Mammary epithelial cell (primary cell): ENCODE data around the gene WDFY1.

Experiments
- CTCF ChIP-seq, 2 donors: IDR thresholded peaks in 1 of 2; conservative IDR thresholded peaks in 1 of 2; 2 replicates each; pipeline ENCODE4 v1.5.1; 2011 to 2012; ENCODE audit warnings: inconsistent platforms in 2 of 2, low read length in 2 of 2, mild to moderate bottlenecking in 2 of 2, control low read depth in 1 of 2, low read depth in 1 of 2; ENCODE audit not compliant: insufficient read depth in 1 of 2; ENCODE audit errors: extremely low read depth in 1 of 2
- EZH2 ChIP-seq: IDR thresholded peaks from 2 replicates; pipeline ENCODE4 v1.6.1; 2012; ENCODE audit warnings: low read length, inconsistent platforms, borderline replicate concordance

DNA sequence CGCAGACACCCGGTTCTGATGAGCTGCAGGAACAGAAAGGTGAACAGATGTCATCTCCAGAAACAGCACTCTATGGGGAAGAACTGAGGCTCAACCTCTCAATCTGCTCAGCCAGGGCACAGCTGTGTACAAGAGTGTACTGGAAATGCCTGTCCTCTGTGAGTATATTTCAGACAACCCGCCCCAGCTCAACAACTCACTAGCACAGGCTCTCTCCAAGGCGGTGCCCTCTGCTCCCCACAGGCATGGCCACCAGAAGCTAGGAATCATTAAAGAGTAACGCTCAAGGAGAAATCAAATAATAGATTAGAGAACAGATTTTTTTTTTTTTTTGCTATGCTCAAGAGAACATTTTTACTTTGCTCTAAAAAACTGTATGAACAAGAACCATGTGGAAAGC, 43.8 kb downstream of the WDFY1 start:
- no peak for TF ChIP-seq CTCF (conservative IDR thresholded peaks at IDR 0.05 in 1 of 2, IDR thresholded peaks at IDR 0.05 in 1 of 2; ENCODE audit: extremely low read depth in 1 of 2, insufficient read depth in 1 of 2, low read depth in 1 of 2, low read length in 2 of 2)
- no peak for TF ChIP-seq EZH2
